Measurements from ENCODE around the gene MACO1.
"Not testable (repeated sequence)": the region's sequence is repeated elsewhere in the genome, so short reads cannot be mapped to it uniquely, and the experiment has no call there.

MACO1 gene, protein sequence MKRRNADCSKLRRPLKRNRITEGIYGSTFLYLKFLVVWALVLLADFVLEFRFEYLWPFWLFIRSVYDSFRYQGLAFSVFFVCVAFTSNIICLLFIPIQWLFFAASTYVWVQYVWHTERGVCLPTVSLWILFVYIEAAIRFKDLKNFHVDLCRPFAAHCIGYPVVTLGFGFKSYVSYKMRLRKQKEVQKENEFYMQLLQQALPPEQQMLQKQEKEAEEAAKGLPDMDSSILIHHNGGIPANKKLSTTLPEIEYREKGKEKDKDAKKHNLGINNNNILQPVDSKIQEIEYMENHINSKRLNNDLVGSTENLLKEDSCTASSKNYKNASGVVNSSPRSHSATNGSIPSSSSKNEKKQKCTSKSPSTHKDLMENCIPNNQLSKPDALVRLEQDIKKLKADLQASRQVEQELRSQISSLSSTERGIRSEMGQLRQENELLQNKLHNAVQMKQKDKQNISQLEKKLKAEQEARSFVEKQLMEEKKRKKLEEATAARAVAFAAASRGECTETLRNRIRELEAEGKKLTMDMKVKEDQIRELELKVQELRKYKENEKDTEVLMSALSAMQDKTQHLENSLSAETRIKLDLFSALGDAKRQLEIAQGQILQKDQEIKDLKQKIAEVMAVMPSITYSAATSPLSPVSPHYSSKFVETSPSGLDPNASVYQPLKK

DNA sequence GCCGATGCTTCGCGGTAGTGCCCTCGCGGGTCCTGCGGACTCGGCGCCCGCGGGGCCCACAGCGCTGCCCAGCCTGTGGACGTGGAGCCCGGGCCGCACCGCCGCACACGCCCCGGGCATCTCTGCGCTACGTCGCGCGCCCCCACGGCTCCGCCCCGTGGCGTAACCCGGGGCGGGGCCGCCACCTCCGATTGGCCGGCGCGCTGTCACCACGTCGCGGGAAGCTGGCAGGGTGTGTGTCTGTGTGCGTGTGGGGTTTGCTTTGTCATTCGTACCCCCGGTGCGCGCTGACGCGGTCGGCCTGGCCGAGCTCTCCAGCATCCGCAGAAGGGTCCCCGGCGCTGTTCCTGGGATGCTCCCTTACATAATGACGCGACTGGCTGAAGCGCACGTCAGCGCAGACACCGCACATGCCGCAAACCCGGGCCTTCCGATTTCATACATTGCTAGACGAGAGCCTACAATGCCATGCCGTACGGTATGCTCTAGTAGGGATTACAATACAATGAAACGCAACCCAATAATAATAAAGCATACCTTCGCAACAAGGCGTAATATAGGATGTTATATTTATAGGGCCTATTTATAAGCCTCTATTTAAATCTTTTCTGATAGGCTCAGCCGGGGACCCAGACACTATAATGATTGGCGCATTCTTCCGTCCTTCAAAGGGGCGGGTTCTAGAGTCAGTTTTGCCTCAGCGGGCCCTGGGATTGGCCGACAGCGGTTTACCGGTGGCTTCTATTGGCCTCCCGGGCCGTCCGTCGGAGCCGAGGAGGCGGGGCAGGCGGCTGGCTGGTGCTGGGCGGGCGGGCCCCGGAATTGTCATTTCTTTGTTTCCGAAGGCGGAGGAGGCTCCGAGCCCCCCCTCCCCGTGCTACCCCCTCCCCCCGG, at the start of gene MACO1:
TSS of gene MACO1 (plus strand) at position 825 of the 894 bp plus-strand sequence. CDS start 202 bp downstream, outside the sequence.
- H3K36me3 ChIP-seq = peaks cover 5% of the 10 kb centered on the region; the same call in 1 of the 2 replicates
- peak within 1 kb of the TSS; percentile 95 for H3K9ac ChIP-seq
- H3K4me3 ChIP-seq = peak within 1 kb of the TSS; percentile 99
- no peaks in the 10 kb centered on the region for H3K9me3 ChIP-seq
- no peaks in the 10 kb centered on the region for H3K27me3 ChIP-seq
- H4K20me1 ChIP-seq = peaks cover 43% of the 10 kb centered on the region
- peaks cover 46% of the 10 kb centered on the region for H3K4me1 ChIP-seq
- peak within 1 kb of the TSS; percentile 89 for H3K4me2 ChIP-seq
- TF ChIP-seq Cebpa-rat (IDR thresholded peaks at IDR 0.05) = no peak
- peak within 1 kb of the TSS; percentile 96 for H3K27ac ChIP-seq

DNA sequence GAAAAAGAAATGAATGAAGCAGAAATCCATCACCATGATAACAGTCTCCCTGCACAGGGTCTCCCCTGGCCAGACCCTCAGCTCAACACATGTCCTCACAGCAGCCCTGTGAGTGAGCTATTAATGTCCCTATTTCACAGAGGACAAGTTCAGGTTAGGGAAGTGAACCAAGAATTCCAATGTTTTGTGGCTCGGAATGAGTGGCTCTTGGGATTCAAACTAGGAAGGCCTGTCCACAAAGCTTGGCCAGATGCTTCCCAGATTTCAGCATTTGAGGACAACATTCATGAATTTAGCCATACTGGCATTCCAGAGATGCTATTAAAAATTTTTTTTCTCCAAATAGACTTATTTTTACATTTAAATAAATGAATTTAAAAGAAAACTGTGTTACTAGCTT, 48.2 kb upstream of the MACO1 start:
- not testable (repeated sequence) for H3K4me2 ChIP-seq, H3K36me3 ChIP-seq, H3K4me3 ChIP-seq, H3K27me3 ChIP-seq, H3K9me3 ChIP-seq, H4K20me1 ChIP-seq, H3K9ac ChIP-seq, H3K4me1 ChIP-seq, H3K27ac ChIP-seq

DNA sequence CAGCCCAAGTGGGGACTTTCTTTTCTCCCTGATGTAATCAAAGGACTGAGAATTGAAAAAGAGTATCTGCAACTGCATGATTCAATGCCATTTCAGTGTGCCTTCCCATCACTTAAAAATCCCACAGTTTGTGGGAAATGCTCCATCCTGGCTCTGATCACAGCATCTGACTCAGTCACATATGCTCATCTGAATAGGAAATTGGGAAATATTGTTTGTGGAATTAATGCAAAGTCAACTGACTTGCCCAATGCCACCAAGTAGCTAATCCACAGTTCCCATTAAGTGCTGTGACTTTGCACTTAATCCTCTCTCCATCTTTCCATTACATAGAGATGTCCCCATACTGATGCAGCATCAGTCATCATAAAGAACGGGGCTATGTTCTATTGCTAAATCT, 47.6 kb upstream of the MACO1 start:
- H4K20me1 ChIP-seq, H3K4me2 ChIP-seq, H3K4me3 ChIP-seq, H3K9me3 ChIP-seq, H3K27me3 ChIP-seq, H3K4me1 ChIP-seq, H3K36me3 ChIP-seq, H3K9ac ChIP-seq, H3K27ac ChIP-seq: not testable (repeated sequence)

DNA sequence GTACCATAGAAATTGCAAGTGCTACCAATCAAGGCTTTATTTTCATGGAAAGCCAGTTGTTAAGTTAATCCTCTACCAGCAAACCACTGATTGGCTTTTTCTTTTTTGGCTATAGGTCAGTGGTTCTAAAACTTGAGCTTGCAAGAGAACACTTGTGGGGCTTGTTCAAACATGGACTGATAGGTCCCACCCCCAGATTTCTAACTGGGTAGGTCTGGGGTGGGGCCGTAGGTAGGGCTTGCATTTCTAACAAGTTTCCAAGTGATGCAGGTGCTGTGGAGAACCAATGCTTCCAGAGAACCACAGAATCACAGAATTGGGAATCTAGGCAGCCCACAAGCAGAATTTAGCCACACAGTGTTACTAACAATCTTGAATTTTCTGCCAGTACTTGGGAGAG, 46.8 kb upstream of the MACO1 start:
- not testable (repeated sequence) for H3K36me3 ChIP-seq, H3K27me3 ChIP-seq, H3K9me3 ChIP-seq, H3K4me1 ChIP-seq, H3K9ac ChIP-seq, H3K4me2 ChIP-seq, H3K4me3 ChIP-seq, H4K20me1 ChIP-seq, H3K27ac ChIP-seq

DNA sequence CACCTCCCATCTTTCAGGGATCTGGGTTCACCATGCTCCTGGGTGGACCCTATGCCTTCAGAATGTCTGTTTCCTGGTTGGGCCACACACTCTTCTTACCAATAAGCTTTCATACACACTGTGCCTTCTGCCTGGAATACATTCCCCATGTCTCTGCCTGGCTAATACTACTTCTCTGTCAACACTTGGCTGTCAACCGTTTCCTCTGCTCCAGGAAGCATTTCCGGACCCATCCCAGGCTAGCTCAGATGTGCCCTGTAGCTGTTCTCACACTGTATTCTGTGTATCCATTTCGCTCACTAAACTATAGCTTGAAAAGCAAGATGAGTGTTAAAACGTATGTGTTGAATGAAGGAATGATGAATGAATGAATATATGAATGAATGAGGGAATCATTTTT, 43.6 kb upstream of the MACO1 start:
- not testable (repeated sequence) for H3K4me1 ChIP-seq, H3K36me3 ChIP-seq, H3K27ac ChIP-seq, H4K20me1 ChIP-seq, H3K9ac ChIP-seq, H3K4me3 ChIP-seq, H3K27me3 ChIP-seq, H3K4me2 ChIP-seq, H3K9me3 ChIP-seq

DNA sequence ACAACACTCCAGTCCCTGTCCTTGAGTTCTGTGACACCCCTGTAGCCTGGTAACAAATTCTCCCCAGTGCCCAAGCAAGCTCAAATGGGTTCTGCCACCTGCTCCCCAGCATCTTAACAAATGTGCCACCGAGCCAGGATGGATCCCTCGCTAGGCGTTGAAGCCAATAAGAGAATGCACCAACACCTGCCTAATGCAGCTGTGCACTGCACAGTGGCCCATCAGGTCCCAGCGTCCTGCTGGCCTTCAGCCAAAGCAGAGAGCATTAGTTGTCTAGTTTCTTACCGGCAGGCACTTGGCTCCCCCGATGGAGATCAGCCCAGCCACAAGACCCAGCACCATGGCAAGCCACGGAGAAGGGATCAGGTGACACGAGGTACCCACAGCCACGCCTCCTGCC, 42.0 kb upstream of the MACO1 start:
- H3K4me1 ChIP-seq, H3K27me3 ChIP-seq, H3K4me2 ChIP-seq: not testable (repeated sequence)

DNA sequence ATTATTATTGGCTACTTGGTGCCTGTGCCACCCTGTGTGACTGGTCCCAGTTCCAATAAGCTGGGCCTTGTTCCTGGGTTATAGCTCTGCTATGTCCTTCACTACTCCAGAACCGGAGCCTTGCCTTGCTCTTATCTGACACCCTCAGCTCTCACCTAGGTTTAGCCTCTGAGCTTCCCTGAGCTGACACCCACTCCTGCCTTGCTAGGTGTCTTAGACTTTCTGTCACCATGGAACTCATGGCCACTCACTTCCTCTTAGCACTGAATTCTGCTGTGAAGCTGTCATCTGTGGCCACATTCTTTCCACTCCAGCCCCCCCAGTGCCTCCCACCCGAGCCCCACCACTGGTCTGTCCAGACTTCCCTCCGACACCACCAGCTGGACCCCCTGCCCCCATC, 41.0 kb upstream of the MACO1 start:
- H3K4me2 ChIP-seq, H4K20me1 ChIP-seq, H3K9me3 ChIP-seq, H3K4me1 ChIP-seq, H3K36me3 ChIP-seq, H3K27ac ChIP-seq, H3K27me3 ChIP-seq, H3K9ac ChIP-seq, H3K4me3 ChIP-seq: not testable (repeated sequence)

More for the DNA sequence above, 42.0 kb upstream of the MACO1 start:
- not testable (repeated sequence) for H3K9me3 ChIP-seq, H3K36me3 ChIP-seq, H3K9ac ChIP-seq, H4K20me1 ChIP-seq, H3K27ac ChIP-seq, H3K4me3 ChIP-seq

DNA sequence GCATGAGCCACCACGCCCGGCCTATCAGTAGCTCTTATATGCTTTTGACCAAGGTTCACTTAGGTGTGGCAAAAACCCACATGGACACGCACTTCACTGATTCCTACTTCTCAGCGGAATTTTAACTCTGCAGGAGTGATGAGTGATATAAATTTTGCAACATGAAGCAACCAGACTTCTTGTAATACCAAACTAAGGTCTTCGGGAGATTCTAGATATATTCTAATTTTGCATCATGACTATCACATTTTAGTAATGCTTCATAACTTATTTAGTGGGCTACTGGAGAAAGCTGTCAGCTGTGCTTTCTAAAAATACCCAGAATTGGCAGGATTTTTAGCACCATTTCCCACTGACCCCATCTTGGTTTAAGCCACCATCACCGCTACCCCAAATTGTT, 37.9 kb upstream of the MACO1 start:
- Histone ChIP-seq H3K27me3 (no peaks in the 10 kb centered on the region), H3K36me3 (no peaks in the 10 kb centered on the region), H3K4me2 (no peak overlapping the region), H3K4me1 (peaks cover 15% of the 10 kb centered on the region; the same call in 1 of the 2 replicates), H4K20me1 (no peaks in the 10 kb centered on the region), H3K4me3 (no peak overlapping the region), H3K9ac (no peak overlapping the region), H3K27ac (no peak overlapping the region), H3K9me3 (no peaks in the 10 kb centered on the region)
- TF ChIP-seq Cebpa-rat (IDR thresholded peaks at IDR 0.05) = no peak

DNA sequence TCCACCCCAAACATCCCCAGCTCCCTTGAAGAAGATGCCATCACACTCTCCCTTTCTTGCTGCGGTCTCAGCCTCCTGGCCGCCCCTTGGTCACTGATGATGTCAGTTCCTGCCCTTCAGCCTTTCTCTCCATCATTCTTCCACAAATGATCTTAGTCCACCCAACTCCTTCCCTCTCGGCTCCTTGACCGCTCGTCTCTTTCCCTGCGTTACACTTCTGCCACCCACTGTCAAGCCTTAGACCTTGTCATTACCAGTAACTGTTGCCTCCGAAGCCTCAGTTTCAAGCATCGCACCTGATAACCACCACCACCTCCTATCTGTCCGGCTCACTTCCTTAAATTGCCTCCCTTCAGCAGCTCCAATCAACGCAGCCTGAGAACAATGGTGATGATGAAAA, 33.1 kb upstream of the MACO1 start:
- H3K9me3 ChIP-seq, H3K4me3 ChIP-seq, H3K27ac ChIP-seq, H4K20me1 ChIP-seq, H3K4me1 ChIP-seq, H3K9ac ChIP-seq, H3K36me3 ChIP-seq, H3K27me3 ChIP-seq: not testable (repeated sequence)
- H3K4me2 ChIP-seq = 0 out of 2 replicates have a peak overlapping the region, but pooled peaks have one; percentile 34

DNA sequence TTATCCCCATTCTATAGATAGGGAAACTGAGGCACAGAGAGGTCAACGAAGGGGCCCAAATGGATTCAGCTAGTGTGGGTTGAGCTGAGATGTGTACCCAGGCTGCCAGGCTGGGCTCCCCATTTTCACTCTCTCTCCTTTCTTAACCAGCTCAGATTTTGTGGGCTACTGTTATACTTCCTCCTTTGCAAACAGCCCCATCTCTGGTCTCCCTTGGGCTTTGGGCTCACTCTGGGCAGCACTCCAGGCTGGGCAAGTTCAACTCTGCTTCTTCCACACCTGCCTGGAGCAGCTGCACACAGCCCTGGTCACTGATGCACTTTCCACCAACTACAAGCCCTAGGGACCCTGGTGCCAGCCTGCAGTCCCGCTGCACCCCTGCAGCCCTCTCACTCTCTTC, 32.6 kb upstream of the MACO1 start:
- H3K27ac ChIP-seq, H3K9me3 ChIP-seq, H3K27me3 ChIP-seq, H3K4me3 ChIP-seq, H3K36me3 ChIP-seq, H3K4me1 ChIP-seq, H3K9ac ChIP-seq, H4K20me1 ChIP-seq: not testable (repeated sequence)
- peak overlapping the region; percentile 34; the same call in 1 of the 2 replicates for H3K4me2 ChIP-seq

DNA sequence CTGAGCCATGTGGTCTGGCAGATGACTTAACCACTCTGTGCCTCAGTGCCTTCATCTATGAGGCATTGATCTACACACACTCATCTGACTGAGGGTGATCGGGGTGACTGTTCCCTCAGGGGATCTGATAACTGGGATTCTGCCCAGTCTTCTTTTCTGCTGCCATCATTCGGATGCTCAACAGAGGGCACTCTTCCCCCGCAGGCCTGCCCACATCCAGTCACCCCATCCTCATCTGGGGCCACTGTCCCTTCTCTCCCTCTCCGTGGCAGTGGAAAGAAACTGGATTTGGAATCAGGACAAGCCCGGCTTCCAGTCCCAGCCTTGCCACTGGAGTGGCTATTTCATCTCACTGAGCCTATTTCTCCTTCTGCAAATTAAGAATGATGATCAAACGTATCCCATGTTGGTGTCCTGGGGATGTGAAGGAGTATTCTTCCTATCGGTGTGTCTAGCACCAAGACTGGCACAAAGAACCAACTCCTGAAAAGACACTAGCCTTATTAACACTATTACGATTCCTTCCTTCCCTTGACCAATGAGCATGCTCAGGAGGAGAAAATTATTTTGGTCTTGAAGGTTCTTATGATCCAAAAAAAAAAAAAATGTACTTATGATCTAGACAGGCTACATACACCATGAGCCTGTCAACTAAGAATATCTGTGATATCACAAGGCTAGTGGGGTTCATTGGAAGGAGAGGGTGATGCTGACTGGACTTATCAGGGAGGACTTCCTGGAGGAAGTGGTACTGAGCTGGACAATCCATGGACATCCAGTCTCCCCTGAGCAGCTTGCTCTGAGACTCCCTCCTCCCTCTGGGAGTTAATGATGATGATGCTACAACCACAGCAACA, 27.5 kb upstream of the MACO1 start:
- not testable (repeated sequence) for H4K20me1 ChIP-seq, H3K9me3 ChIP-seq, H3K4me2 ChIP-seq, H3K27ac ChIP-seq, H3K4me3 ChIP-seq, H3K36me3 ChIP-seq, H3K27me3 ChIP-seq, H3K9ac ChIP-seq
- peaks cover 20% of the 10 kb centered on the region for H3K4me1 ChIP-seq

DNA sequence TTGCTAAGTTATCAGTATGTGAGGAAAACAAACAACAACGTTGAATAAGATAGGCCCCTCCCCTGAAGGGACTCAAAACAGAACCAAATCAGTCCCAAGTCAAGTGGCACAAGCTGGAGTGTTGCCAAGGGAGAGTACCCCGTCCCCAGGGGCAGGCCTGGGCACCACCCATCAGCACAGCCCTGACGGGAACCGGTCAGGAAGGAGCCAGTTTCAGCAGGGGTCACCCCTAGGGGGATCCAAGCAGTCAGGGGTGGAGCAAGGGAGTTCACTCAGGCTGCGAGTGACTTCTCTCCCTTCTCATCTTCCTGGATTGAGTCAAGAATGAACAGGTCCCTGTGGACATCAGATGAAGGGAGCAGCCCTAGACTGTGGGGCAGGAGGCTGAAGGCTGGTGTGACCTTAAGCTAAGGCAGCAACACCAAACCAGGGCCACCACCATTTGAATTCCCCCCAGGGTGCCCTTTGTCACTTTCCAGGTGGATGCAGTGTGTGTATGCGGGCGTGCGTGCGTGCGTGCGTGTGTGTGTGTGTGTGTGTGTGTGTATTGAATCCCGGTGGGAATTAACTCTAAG, 24.9 kb upstream of the MACO1 start:
- not testable (repeated sequence) for H3K36me3 ChIP-seq, H3K4me3 ChIP-seq, H3K9me3 ChIP-seq, H4K20me1 ChIP-seq, H3K9ac ChIP-seq, H3K27me3 ChIP-seq
- Histone ChIP-seq H3K27ac (peak overlapping the region; percentile 55), H3K4me2 (peak overlapping the region; percentile 65), H3K4me1 (peaks cover 20% of the 10 kb centered on the region)

Measured in BLaER1 (cell line).